ENCODE data around the gene NCF4.
A peak's percentile ranks its signal among the peaks of the same experiment; 100 is the strongest.

NCF4 gene

GRCh38 chr22:36899498-36899897 is 38.7 kb downstream of the NCF4 start:
- DNase-seq, result no peak

GRCh38 chr22:36900225-36900624 is 39.4 kb downstream of the NCF4 start:
- DNase-seq, result no peak

GRCh38 chr22:36900880-36901279 is 40.1 kb downstream of the NCF4 start:
- DNase-seq, result peak; percentile 54

GRCh38 chr22:36901411-36902142 is 40.8 kb downstream of the NCF4 start:
- no peak for DNase-seq

- no peak for DNase-seq
Measured at GRCh38 chr22:36902143-36902926, 41.5 kb downstream of the NCF4 start.

GRCh38 chr22:36904260-36904880 is 43.6 kb downstream of the NCF4 start:
- no peak for DNase-seq

GRCh38 chr22:36907253-36908195 is 46.7 kb downstream of the NCF4 start:
- DNase-seq, result no peak

GRCh38 chr22:36910461-36910860 is 49.7 kb downstream of the NCF4 start:
- DNase-seq, result no peak

GRCh38 chr22:36911887-36912661 is 51.3 kb downstream of the NCF4 start:
- peak; percentile 81 for DNase-seq

GRCh38 chr22:36912694-36913426 is 52.1 kb downstream of the NCF4 start:
- no peak for DNase-seq

GRCh38 chr22:36913427-36914389 is 52.9 kb downstream of the NCF4 start, which contains the start of gene CSF2RB:
Gene CSF2RB, plus strand, starts transcription at chr22:36913628. Its CDS starts 8,580 bp downstream, at chr22:36922208.
- no peak for DNase-seq

- DNase-seq, result no peak
Measured at GRCh38 chr22:36914390-36914752, 53.6 kb downstream of the NCF4 start.

- no peak for DNase-seq
Measured at GRCh38 chr22:36916034-36916433, 55.2 kb downstream of the NCF4 start.

- DNase-seq, result no peak
Measured at GRCh38 chr22:36918586-36919284, 57.9 kb downstream of the NCF4 start.

- no peak for DNase-seq
Measured at GRCh38 chr22:36921309-36922104, 60.7 kb downstream of the NCF4 start.

GRCh38 chr22:36922105-36922608 is 61.4 kb downstream of the NCF4 start:
- DNase-seq, result peak; percentile 90

- DNase-seq, result no peak
Measured at GRCh38 chr22:36922711-36923110, 61.9 kb downstream of the NCF4 start.

- no peak for DNase-seq
Measured at GRCh38 chr22:36923131-36923788, 62.5 kb downstream of the NCF4 start.

Measured in islet precursor cell (in vitro differentiated cells).